SK-N-SH (cell line): ENCODE data around the gene NMT2. TPM values are rescaled to one million over a fixed set of nuclear protein-coding genes. Genes with fewer than 3 reads are reported as not detected.
A peak's percentile ranks its signal among the peaks of the same experiment; 100 is the strongest.

Source experiments
- CTCF ChIA-PET: fragments of 300-600, 350-600 bp; formaldehyde crosslinking; extraction: SDS; loops from one replicate; lab custom pipeline; 2021; lab: Yijun Ruan, JAX
- POLR2A ChIA-PET: fragments of 350-600 bp; sonication (Branson Sonifier 250); formaldehyde crosslinking; extraction: SDS; loops from one replicate; lab custom pipeline; 2020; ENCODE audit warnings: antibody characterized with exemption, inconsistent platforms; lab: Yijun Ruan, JAX
- DNase-seq: peaks from one replicate; pipeline ENCODE4 v3.0.0; 2012
- H2AFZ ChIP-seq: fragments of 200-600 bp; sonication (generic); 2 replicates; pipeline ENCODE4 v1.8.1; 2016; ENCODE audit warnings: antibody characterized with exemption, mild to moderate bottlenecking, low read depth
- H3F3A ChIP-seq: fragments of 200-600 bp; sonication (generic); replicated peaks from 2 replicates; pipeline ENCODE3; 2016; ENCODE audit warnings: antibody characterized with exemption, mild to moderate bottlenecking; ENCODE audit not compliant: insufficient read depth
- H3K27ac ChIP-seq, 2 experiments: fragments of 200-500 bp in 1 of 2; fragments of 200-600 bp in 1 of 2; sonication (Bioruptor generic) in 1 of 2; sonication (generic), shearing (Covaris generic) in 1 of 2; 2 replicates each; pipeline versions ENCODE4 v1.5.1 to v1.6.1; 2014 to 2016; ENCODE audit warnings: low read depth in 2 of 2, inconsistent platforms in 1 of 2, low read length in 1 of 2, mild to moderate bottlenecking in 1 of 2, mixed read lengths in 1 of 2
- H3K27me3 ChIP-seq: fragments of 200-600 bp; sonication (generic), shearing (Covaris generic); 2 replicates; pipeline ENCODE4 v1.6.1; 2016; ENCODE audit warnings: mixed run types; ENCODE audit not compliant: insufficient read depth
- H3K36me3 ChIP-seq, 2 experiments: fragments of 200-500 bp in 1 of 2; fragments of 200-600 bp in 1 of 2; sonication (Bioruptor generic) in 1 of 2; sonication (generic) in 1 of 2; replicated peaks in 1 of 2; 2 replicates each; pipeline versions ENCODE3 to v1.5.1; 2014 to 2016; ENCODE audit warnings: low read length in 1 of 2, mild to moderate bottlenecking in 1 of 2; ENCODE audit not compliant: insufficient read depth in 2 of 2, control insufficient read depth in 1 of 2
- H3K4me1 ChIP-seq, 2 experiments: fragments of 200-500 bp in 1 of 2; fragments of 200-600 bp in 1 of 2; sonication (Bioruptor generic) in 1 of 2; sonication (generic), shearing (Covaris generic) in 1 of 2; 2 replicates each; pipeline versions ENCODE4 v1.5.1 to v1.6.1; 2014 to 2016; ENCODE audit warnings: low read depth in 1 of 2, low read length in 1 of 2, mixed run types in 1 of 2; ENCODE audit not compliant: insufficient read depth in 2 of 2, control insufficient read depth in 1 of 2
- H3K4me2 ChIP-seq: fragments of 200-600 bp; sonication (generic), shearing (Covaris generic); 2 replicates; pipeline ENCODE4 v1.6.1; 2017; ENCODE audit warnings: mixed run types
- H3K4me3 ChIP-seq, 2 experiments: fragments of 200-500 bp in 1 of 2; fragments of 200-600 bp in 1 of 2; sonication (Bioruptor generic) in 1 of 2; sonication (generic), shearing (Covaris generic) in 1 of 2; 2 replicates each; pipeline versions ENCODE4 v1.5.1 to v1.8.1; 2014 to 2016; ENCODE audit warnings: low read depth in 2 of 2, inconsistent platforms in 1 of 2, low read length in 1 of 2, mild to moderate bottlenecking in 1 of 2, mixed read lengths in 1 of 2, moderate library complexity in 1 of 2
- H3K79me2 ChIP-seq: fragments of 200-600 bp; sonication (generic); 2 replicates; pipeline ENCODE4 v1.8.1; 2017; ENCODE audit warnings: mild to moderate bottlenecking; ENCODE audit not compliant: insufficient read depth
- H3K9ac ChIP-seq: fragments of 200-600 bp; sonication (generic); 2 replicates; pipeline ENCODE4 v1.6.1; 2017; ENCODE audit warnings: mixed run types
- H3K9me2 ChIP-seq: fragments of 200-600 bp; sonication (generic); 2 replicates; pipeline ENCODE4 v1.6.1; 2017; ENCODE audit warnings: mixed run types
- H3K9me3 ChIP-seq: fragments of 200-600 bp; sonication (generic); 2 replicates; pipeline ENCODE4 v1.6.1; 2017; ENCODE audit warnings: mixed run types, mild to moderate bottlenecking, moderate library complexity
- H4K20me1 ChIP-seq: fragments of 200-600 bp; sonication (generic); 2 replicates; pipeline ENCODE4 v1.6.1; 2017; ENCODE audit warnings: mild to moderate bottlenecking, mixed run types; ENCODE audit not compliant: insufficient read depth
- FOXM1 ChIP-seq: IDR thresholded peaks from 2 replicates; pipeline ENCODE4 v1.4.0; 2012; ENCODE audit warnings: low read depth, mild to moderate bottlenecking
- GATA2 ChIP-seq: sonication (generic); formaldehyde crosslinking; IDR thresholded peaks from 2 replicates; pipeline ENCODE4 v1.5.0; 2020; ENCODE audit warnings: mild to moderate bottlenecking, missing genetic modification reagents
- MXI1 ChIP-seq: IDR thresholded peaks from 2 replicates; pipeline ENCODE4 v1.6.1; 2012; ENCODE audit warnings: mild to moderate bottlenecking, low read depth, low read length, improper control_type of control experiment
- NFIC ChIP-seq: IDR thresholded peaks from 2 replicates; pipeline ENCODE4 v1.4.0; 2012; ENCODE audit warnings: borderline replicate concordance
- NRF1 ChIP-seq: IDR thresholded peaks from 2 replicates; pipeline ENCODE4 v1.6.1; 2012; ENCODE audit warnings: low read depth, mild to moderate bottlenecking, low read length
- SMC3 ChIP-seq: IDR thresholded peaks from 2 replicates; pipeline ENCODE4 v1.6.1; 2012; ENCODE audit warnings: low read depth, low read length, improper control_type of control experiment
- TCF12 ChIP-seq: IDR thresholded peaks from 2 replicates; pipeline ENCODE4 v1.4.0; 2012
- WGBS: methylation state at CpG from one replicate; pipeline ENCODE4 v1.1.6; 2017; ENCODE audit warnings: low lambda C conversion rate; 5-methylcytosine and 5-hydroxymethylcytosine counted together
- polyA plus RNA-seq, 3 experiments: library from polyadenylated mRNA; depleted of rRNA; stranded (reverse); fragments of >200 nt; gene quantifications; 2 replicates each; pipeline ENCODE4 v1.2.3, GENCODE V29; 2012
- TF ChIP-seq, protein P1 (sequence below): IDR thresholded peaks from 2 replicates; pipeline ENCODE4; 2012
- TF ChIP-seq, protein P2 (sequence below): fragments of 150-350 bp; IDR thresholded peaks from 2 replicates; pipeline ENCODE4 v1.6.1; 2017; ENCODE audit warnings: antibody characterized with exemption, low read length, low read depth, borderline replicate concordance
- TF ChIP-seq, protein P3 (sequence below): fragments of 150-350 bp; IDR thresholded peaks from 2 replicates; pipeline ENCODE4 v1.6.1; 2016; ENCODE audit warnings: mild to moderate bottlenecking, low read depth, low read length
- TF ChIP-seq, protein P4 (sequence below): IDR thresholded peaks from 2 replicates; pipeline ENCODE4 v1.4.0; 2012; ENCODE audit warnings: low read depth, borderline replicate concordance

NMT2 gene
- polyA plus RNA-seq, 1 of the 3 experiments (the other 2 are of a cell fraction), result 25.9 TPM

DNA sequence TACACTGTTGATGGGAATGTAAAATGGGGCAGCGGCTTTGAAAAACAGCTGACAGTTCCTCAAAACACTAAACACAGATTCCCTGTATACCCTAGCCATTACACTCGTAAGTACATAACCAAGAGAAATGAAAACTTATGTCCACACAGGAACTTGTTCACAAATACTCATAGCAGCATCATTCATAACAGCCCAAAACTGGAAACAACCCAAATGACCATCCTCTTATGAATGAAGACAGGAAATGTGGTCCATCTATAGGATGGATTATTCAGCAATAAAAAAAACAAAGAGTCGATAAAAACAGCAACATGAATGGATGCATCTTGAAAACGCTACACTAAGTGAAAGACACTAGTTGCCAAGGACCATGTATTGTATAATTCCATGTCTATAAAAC is 23.7 kb downstream of the NMT2 start:
- no peak overlapping the region for H3K9ac ChIP-seq
- TF ChIP-seq TCF12 (no peak), SMC3 (no peak), GATA2 (CRISPR knock-in tag) (no peak), NFIC (peak; percentile 14; the same call in 1 of the 2 replicates), MXI1 (no peak), NRF1 (no peak), FOXM1 (no peak)
- TF ChIP-seq, protein P1, sequence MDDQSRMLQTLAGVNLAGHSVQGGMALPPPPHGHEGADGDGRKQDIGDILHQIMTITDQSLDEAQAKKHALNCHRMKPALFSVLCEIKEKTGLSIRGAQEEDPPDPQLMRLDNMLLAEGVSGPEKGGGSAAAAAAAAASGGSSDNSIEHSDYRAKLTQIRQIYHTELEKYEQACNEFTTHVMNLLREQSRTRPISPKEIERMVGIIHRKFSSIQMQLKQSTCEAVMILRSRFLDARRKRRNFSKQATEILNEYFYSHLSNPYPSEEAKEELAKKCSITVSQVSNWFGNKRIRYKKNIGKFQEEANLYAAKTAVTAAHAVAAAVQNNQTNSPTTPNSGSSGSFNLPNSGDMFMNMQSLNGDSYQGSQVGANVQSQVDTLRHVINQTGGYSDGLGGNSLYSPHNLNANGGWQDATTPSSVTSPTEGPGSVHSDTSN, result peak; percentile 17; the same call in 1 of the 2 replicates
- TF ChIP-seq, protein P2, sequence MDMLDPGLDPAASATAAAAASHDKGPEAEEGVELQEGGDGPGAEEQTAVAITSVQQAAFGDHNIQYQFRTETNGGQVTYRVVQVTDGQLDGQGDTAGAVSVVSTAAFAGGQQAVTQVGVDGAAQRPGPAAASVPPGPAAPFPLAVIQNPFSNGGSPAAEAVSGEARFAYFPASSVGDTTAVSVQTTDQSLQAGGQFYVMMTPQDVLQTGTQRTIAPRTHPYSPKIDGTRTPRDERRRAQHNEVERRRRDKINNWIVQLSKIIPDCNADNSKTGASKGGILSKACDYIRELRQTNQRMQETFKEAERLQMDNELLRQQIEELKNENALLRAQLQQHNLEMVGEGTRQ, result no peak
- TF ChIP-seq, protein P3, sequence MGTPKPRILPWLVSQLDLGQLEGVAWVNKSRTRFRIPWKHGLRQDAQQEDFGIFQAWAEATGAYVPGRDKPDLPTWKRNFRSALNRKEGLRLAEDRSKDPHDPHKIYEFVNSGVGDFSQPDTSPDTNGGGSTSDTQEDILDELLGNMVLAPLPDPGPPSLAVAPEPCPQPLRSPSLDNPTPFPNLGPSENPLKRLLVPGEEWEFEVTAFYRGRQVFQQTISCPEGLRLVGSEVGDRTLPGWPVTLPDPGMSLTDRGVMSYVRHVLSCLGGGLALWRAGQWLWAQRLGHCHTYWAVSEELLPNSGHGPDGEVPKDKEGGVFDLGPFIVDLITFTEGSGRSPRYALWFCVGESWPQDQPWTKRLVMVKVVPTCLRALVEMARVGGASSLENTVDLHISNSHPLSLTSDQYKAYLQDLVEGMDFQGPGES, result no peak
- TF ChIP-seq, protein P4, sequence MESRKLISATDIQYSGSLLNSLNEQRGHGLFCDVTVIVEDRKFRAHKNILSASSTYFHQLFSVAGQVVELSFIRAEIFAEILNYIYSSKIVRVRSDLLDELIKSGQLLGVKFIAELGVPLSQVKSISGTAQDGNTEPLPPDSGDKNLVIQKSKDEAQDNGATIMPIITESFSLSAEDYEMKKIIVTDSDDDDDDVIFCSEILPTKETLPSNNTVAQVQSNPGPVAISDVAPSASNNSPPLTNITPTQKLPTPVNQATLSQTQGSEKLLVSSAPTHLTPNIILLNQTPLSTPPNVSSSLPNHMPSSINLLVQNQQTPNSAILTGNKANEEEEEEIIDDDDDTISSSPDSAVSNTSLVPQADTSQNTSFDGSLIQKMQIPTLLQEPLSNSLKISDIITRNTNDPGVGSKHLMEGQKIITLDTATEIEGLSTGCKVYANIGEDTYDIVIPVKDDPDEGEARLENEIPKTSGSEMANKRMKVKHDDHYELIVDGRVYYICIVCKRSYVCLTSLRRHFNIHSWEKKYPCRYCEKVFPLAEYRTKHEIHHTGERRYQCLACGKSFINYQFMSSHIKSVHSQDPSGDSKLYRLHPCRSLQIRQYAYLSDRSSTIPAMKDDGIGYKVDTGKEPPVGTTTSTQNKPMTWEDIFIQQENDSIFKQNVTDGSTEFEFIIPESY, result no peak
- TF ChIP-seq, all 33 proteins: peak for 2
- CTCF ChIA-PET, result no interaction called here
- DNase-seq, result no peak
- H3K4me1 ChIP-seq, result peaks cover 0 to 5% of the 10 kb centered on the region in 2 experiments; a peak in 2 of 4 replicates
- peak overlapping the region in 1 of 2 experiments; percentile 49; a peak in 2 of 4 replicates for H3K27ac ChIP-seq
- H4K20me1 ChIP-seq, result peaks cover 2% of the 10 kb centered on the region; the same call in 1 of the 2 replicates
- H3K9me3 ChIP-seq, result no peaks in the 10 kb centered on the region
- H3K27me3 ChIP-seq, result no peaks in the 10 kb centered on the region
- POLR2A ChIA-PET, result no interaction called here
- H3F3A ChIP-seq, result peaks cover 15% of the 10 kb centered on the region
- 55% methylated on average over 4 of the region's 4 CpGs for WGBS
- no peak overlapping the region for H2AFZ ChIP-seq
- no peaks in the 10 kb centered on the region for H3K36me3 ChIP-seq
- no peaks in the 10 kb centered on the region for H3K9me2 ChIP-seq
- peak overlapping the region; percentile 25 for H3K4me2 ChIP-seq
- H3K79me2 ChIP-seq, result peaks cover 75% of the 10 kb centered on the region
- no peak overlapping the region for H3K4me3 ChIP-seq
